Naive thymus-derived CD4-positive, alpha-beta T cell (primary cell): Measurements from ENCODE around the gene ZNHIT3. TPM values are rescaled to one million over a fixed set of nuclear protein-coding genes. Genes with fewer than 3 reads are reported as not detected.
"Not testable (repeated sequence)": the region's sequence is repeated elsewhere in the genome, so short reads cannot be mapped to it uniquely, and the experiment has no call there.

Experiments
- ATAC-seq: fragments of 150-1000 bp; cut with Tn5 transposase; 2 replicates; pipeline ENCODE4 v1.10.0; 2021; ENCODE audit warnings: mild to moderate bottlenecking, moderate library complexity
- CTCF ChIA-PET: fragments of 350-600 bp; sonication (Branson Sonifier 250); formaldehyde crosslinking; loops from one replicate; lab custom pipeline; 2021; ENCODE audit warnings: antibody characterized with exemption; lab: Charles Lee
- POLR2A ChIA-PET: fragments of 350-600 bp; sonication (Branson Sonifier 250); formaldehyde crosslinking; loops from one replicate; lab custom pipeline; 2021; ENCODE audit warnings: antibody characterized with exemption, inconsistent platforms; lab: Charles Lee
- DNase-seq, 9 donors: peaks; one replicate each; pipeline versions ENCODE4 v3.0.0 to v3.0.0-alpha.2; 2020 to 2022; ENCODE audit warnings: mixed read lengths in 1 of 9
- H3K27ac ChIP-seq: one replicate; pipeline ENCODE4 v1.7.0; 2013; ENCODE audit warnings: mild to moderate bottlenecking, low read depth, low read length, moderate library complexity
- H3K27me3 ChIP-seq, 2 donors: one replicate each; pipeline ENCODE4 v1.7.0; 2013; ENCODE audit warnings: low read length in 2 of 2, mild to moderate bottlenecking in 2 of 2, moderate library complexity in 2 of 2; ENCODE audit not compliant: control insufficient read depth in 2 of 2, insufficient read depth in 2 of 2
- H3K36me3 ChIP-seq, 3 experiments: 1 replicate in 2 of 3; 2 replicates in 1 of 3; pipeline ENCODE4 v1.7.0; 2013; ENCODE audit warnings: low read length in 3 of 3, mild to moderate bottlenecking in 3 of 3, moderate library complexity in 1 of 3; ENCODE audit not compliant: insufficient read depth in 3 of 3, control insufficient read depth in 2 of 3
- H3K4me1 ChIP-seq, 2 donors: one replicate each; pipeline ENCODE4 v1.7.0; 2013; ENCODE audit warnings: low read length in 2 of 2, mild to moderate bottlenecking in 2 of 2, moderate library complexity in 1 of 2; ENCODE audit not compliant: control insufficient read depth in 2 of 2, insufficient read depth in 2 of 2
- H3K4me3 ChIP-seq: 2 replicates; pipeline ENCODE4 v1.7.0; 2013; ENCODE audit warnings: mild to moderate bottlenecking, low read length
- H3K9me3 ChIP-seq, 3 experiments: 1 replicate in 2 of 3; 2 replicates in 1 of 3; pipeline ENCODE4 v1.7.0; 2013; ENCODE audit warnings: low read length in 3 of 3; ENCODE audit not compliant: control insufficient read depth in 2 of 3
- H3K27ac Mint-ChIP-seq, 9 donors: one replicate each; pipeline ENCODE4 v1.8.0; 2020 to 2022; ENCODE audit warnings: mixed read lengths in 9 of 9, mild to moderate bottlenecking in 8 of 9, moderate library complexity in 5 of 9, inconsistent platforms in 2 of 9
- H3K27me3 Mint-ChIP-seq, 5 donors: one replicate each; pipeline ENCODE4 v1.8.0; 2021 to 2022; ENCODE audit warnings: mixed read lengths in 5 of 5, mild to moderate bottlenecking in 1 of 5
- H3K36me3 Mint-ChIP-seq, 5 donors: one replicate each; pipeline ENCODE4 v1.8.0; 2020 to 2022; ENCODE audit warnings: mixed read lengths in 5 of 5, mild to moderate bottlenecking in 3 of 5, inconsistent platforms in 1 of 5
- H3K4me1 Mint-ChIP-seq, 7 donors: one replicate each; pipeline ENCODE4 v1.8.0; 2020 to 2022; ENCODE audit warnings: mixed read lengths in 7 of 7, mild to moderate bottlenecking in 3 of 7, inconsistent platforms in 1 of 7
- H3K4me3 Mint-ChIP-seq, 10 donors: one replicate each; pipeline ENCODE4 v1.8.0; 2020 to 2022; ENCODE audit warnings: mild to moderate bottlenecking in 10 of 10, mixed read lengths in 10 of 10, moderate library complexity in 6 of 10, inconsistent platforms in 2 of 10
- H3K9me3 Mint-ChIP-seq, 11 donors: one replicate each; pipeline ENCODE4 v1.8.0; 2020 to 2022; ENCODE audit warnings: mixed read lengths in 11 of 11, mild to moderate bottlenecking in 4 of 11, inconsistent platforms in 1 of 11, moderate library complexity in 1 of 11
- intact Hi-C, 2 donors: fragments of 100-400 bp; cut with micrococcal nuclease; formaldehyde crosslinking; loops; one replicate each; pipeline ENCODE4 v1.15.1; 2023
- polyA plus RNA-seq, 2 donors: library from polyadenylated mRNA; unstranded; fragments of 300-500 nt; fragmentation: Illumina TruSeq; gene quantifications; one replicate each; pipeline ENCODE4 v1.2.3, GENCODE V29; 2021
- total RNA-seq, 6 experiments: library from RNA in 5 of 6; stranded (reverse) in 5 of 6; gene quantifications; 1 replicate in 5 of 6; 2 replicates in 1 of 6; pipeline ENCODE4 v1.2.3 and lab custom pipeline; 2021 to 2026

Gene ZNHIT3
- 10 to 100 TPM; 38.4 to 59.9 (median 57.4) TPM for total RNA-seq
- 100 to 1,000 TPM in 1 of 2 donors, 10 to 100 TPM in 1; 99.1 to 118 TPM for polyA plus RNA-seq
- total RNA-seq (lab: John Stamatoyannopoulos, UW), result 35.4 reads per million, percentile 63 among the genes with 10 or more reads in this experiment

DNA sequence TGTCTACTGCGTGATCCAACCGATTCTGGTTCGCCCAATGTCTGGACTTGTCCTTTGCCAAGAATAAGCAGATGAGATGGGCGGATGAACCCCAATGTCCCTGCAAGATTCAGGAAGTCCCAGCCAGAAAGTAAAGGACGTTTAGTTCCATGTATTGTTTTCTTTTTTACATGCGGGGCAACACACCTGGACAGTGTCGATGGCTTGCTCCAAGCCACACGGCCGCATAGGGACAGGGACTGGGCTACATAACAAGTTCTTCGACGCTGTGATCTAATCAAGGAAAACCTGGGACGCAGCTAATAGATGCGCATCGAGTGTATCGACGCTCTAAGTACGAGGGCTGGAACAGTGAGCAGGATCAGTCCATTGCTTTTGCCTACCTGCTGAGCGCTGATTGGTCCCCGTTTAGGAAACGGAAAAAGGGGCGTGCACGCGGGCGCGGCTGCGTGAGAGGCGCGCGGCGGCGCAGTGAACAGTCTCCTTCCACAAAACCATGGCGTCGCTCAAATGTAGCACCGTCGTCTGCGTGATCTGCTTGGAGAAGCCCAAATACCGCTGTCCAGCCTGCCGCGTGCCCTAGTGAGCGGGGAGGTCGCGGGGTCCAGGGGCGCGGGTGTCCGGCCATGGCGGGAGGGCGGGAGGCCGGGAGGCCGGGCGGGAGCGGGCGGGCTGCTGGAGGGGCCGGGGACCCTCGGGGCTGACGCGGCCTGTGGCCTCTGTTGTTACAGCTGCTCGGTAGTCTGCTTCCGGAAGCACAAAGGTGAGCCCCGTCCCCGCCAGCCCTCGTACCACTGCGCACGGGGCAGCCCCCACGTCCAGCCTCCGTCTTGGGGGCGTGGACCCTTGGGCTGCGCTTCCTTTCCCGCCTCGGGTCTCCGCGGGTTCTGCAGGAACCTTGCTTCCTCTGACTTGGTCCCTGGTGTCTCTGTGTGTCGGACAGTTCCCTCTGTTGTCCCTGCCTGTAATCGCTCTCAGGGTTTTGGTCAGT is at the start of gene ZNHIT3:
TSS of gene ZNHIT3 (plus strand) at position 478 of the 991 bp plus-strand sequence. CDS start at position 497, 19 bp downstream.
- Mint-ChIP-seq H3K9me3 (no peaks in the 10 kb centered on the region), H3K27me3 (peaks cover 8 to 11% (median 10%) of the 10 kb centered on the region in 5 donors), H3K4me3 (peak within 1 kb of the TSS; percentile 87 to 100 (median 100)), H3K27ac (peak within 1 kb of the TSS; percentile 94 to 100 (median 99)), H3K36me3 (peaks cover 0 to 20% (median 16%) of the 10 kb centered on the region in 5 donors), H3K4me1 (peaks cover 39 to 70% (median 49%) of the 10 kb centered on the region in 7 donors)
- H3K27me3 ChIP-seq, result no peaks in the 10 kb centered on the region
- no peaks in the 10 kb centered on the region for H3K9me3 ChIP-seq
- peak within 1 kb of the TSS; percentile 82 for H3K4me3 ChIP-seq
- ATAC-seq, result peak; percentile 98
- H3K36me3 ChIP-seq, result peaks cover 0 to 3% (median 1%) of the 10 kb centered on the region in 3 experiments
- ChIA-PET POLR2A (interaction anchor here (0.6 to 2.5 kb wide), 11 partner anchors 9 to 463 kb away, joined by 3 to 12 read pairs (median 5); partner anchors contain the start of genes GGNBP2, MRM1 and PIGW), CTCF (no interaction called here)
- H3K27ac ChIP-seq, result peak within 1 kb of the TSS; percentile 86
- DNase-seq, result peak; percentile 74 to 94 (median 91)
- intact Hi-C loops, result loop anchor here (1.0 to 5.0 kb wide), 6 partner anchors 48 to 1121 kb away; partner anchors contain the start of genes MYO19 (in 2 of the 2), PIGW (in 2 of the 2), AATF (in 1 of the 2) and MRM1 (in 1 of the 2)
- H3K4me1 ChIP-seq, result peaks cover 29 to 41% of the 10 kb centered on the region in 2 donors

DNA sequence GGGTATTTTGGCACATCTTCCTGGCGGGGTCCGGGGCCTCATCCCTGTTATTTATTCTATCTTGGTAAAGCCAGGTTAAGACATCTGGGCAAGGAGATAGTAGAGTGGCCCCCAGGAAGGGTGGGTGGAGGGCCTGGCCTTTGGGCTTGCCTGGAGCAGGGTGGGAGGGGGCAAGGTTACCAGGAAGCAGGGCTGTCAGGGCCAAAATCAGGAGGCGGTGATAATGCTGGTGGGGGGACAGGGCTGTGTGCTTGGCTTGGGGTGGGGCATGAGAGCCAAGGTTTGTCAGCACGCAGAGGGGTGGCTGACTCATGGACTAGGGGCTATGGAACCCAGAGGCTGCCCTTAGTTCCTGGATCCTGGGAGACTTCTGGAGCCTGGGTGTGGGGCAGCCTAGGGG is 44.7 kb upstream of the ZNHIT3 start:
- H3K27me3 Mint-ChIP-seq, H3K36me3 ChIP-seq, H3K4me1 ChIP-seq, H3K36me3 Mint-ChIP-seq, H3K27ac ChIP-seq, POLR2A ChIA-PET, H3K27ac Mint-ChIP-seq, CTCF ChIA-PET, H3K9me3 Mint-ChIP-seq, H3K4me3 ChIP-seq, intact Hi-C loops, H3K9me3 ChIP-seq, H3K27me3 ChIP-seq, H3K4me3 Mint-ChIP-seq, H3K4me1 Mint-ChIP-seq, DNase-seq, ATAC-seq: not testable (repeated sequence)

GRCh38 chr17:36443777-36444176 is 42.7 kb upstream of the ZNHIT3 start:
- Histone ChIP-seq H3K4me3 (no peak overlapping the region), H3K27me3 (no peaks in the 10 kb centered on the region), H3K9me3 (no peaks in the 10 kb centered on the region), H3K4me1 (no peaks in the 10 kb centered on the region), H3K27ac (no peak overlapping the region), H3K36me3 (no peaks in the 10 kb centered on the region)
- Mint-ChIP-seq H3K27ac (no peak overlapping the region), H3K9me3 (no peaks in the 10 kb centered on the region), H3K27me3 (no peaks in the 10 kb centered on the region), H3K4me3 (no peak overlapping the region), H3K36me3 (no peaks in the 10 kb centered on the region), H3K4me1 (no peaks in the 10 kb centered on the region)
- intact Hi-C loops, result no loop called here
- ChIA-PET POLR2A (no interaction called here), CTCF (no interaction called here)
- DNase-seq (no peak), ATAC-seq (no peak)

DNA sequence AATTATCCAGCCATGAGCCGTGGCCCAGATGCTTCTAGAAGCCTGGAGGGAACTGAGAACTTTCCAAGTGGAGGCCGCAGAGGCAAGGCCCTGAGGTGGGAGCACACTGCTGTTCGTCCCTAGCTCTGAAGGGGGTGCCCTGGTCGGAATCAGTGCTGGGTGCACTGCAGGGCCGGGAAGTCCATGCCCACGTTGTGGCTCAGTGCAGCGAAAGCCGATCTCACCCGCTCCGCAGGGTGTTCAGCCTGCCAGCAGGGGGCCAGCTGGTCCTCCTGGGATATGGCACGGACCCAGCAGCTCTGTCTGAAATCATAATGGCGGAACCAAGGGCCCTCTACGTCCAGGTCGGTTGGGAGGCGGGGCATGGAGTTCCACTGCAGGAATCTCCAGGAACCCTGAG is 36.5 kb upstream of the ZNHIT3 start:
- H3K9me3 Mint-ChIP-seq, H3K27me3 Mint-ChIP-seq, H3K27ac Mint-ChIP-seq, H3K9me3 ChIP-seq, H3K27me3 ChIP-seq, H3K4me1 Mint-ChIP-seq, DNase-seq, ATAC-seq, H3K4me3 ChIP-seq, POLR2A ChIA-PET, intact Hi-C loops, H3K27ac ChIP-seq, CTCF ChIA-PET, H3K36me3 Mint-ChIP-seq, H3K4me3 Mint-ChIP-seq, H3K4me1 ChIP-seq, H3K36me3 ChIP-seq: not testable (repeated sequence)

GRCh38 chr17:36452888-36453287 is 33.6 kb upstream of the ZNHIT3 start:
- DNase-seq, H3K4me3 ChIP-seq, ATAC-seq, H3K4me3 Mint-ChIP-seq, POLR2A ChIA-PET, H3K36me3 Mint-ChIP-seq, H3K27me3 ChIP-seq, H3K27ac ChIP-seq, H3K4me1 Mint-ChIP-seq, H3K27me3 Mint-ChIP-seq, H3K27ac Mint-ChIP-seq, H3K36me3 ChIP-seq, H3K9me3 Mint-ChIP-seq, CTCF ChIA-PET, H3K4me1 ChIP-seq, H3K9me3 ChIP-seq, intact Hi-C loops: not testable (repeated sequence)

DNA sequence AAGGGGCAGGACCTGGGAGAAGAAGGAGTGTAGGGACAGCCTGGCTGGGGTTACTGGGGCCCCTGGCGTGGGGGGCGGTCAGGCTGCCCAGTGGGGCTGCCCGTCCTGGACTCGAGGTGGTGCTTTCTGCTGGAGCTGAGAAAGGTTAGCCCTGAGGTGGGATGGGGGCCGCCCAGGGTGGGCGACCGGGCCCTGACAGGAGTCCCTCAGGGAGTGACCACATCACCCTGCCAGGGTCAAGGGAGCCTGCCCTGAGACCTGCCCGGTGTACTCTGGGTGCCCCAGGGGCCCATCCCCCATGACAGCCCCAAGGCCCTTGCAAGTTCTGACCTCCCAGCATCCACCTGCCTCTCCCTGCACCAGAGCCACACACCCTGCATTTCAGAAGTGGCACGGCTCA is 28.8 kb upstream of the ZNHIT3 start:
- H3K27ac ChIP-seq, CTCF ChIA-PET, H3K9me3 ChIP-seq, H3K27me3 ChIP-seq, H3K27ac Mint-ChIP-seq, H3K4me3 Mint-ChIP-seq, ATAC-seq, POLR2A ChIA-PET, H3K4me1 ChIP-seq, H3K4me3 ChIP-seq, intact Hi-C loops, H3K9me3 Mint-ChIP-seq, H3K4me1 Mint-ChIP-seq, DNase-seq, H3K36me3 Mint-ChIP-seq, H3K36me3 ChIP-seq: not testable (repeated sequence)
- peaks cover 9 to 23% (median 21%) of the 10 kb centered on the region in 5 donors for H3K27me3 Mint-ChIP-seq
